GM12875 (cell line): ENCODE measurements around the gene OCLN.
"Not testable (repeated sequence)": the region's sequence is repeated elsewhere in the genome, so short reads cannot be mapped to it uniquely, and the experiment has no call there.

Experiments used
- H3K4me3 ChIP-seq: one replicate; pipeline ENCODE4 v1.5.1; 2011; ENCODE audit warnings: low read depth, low read length, control low read depth
- TF ChIP-seq, protein P1 (sequence below): IDR thresholded peaks from 2 replicates; pipeline ENCODE4 v1.5.1; 2011; ENCODE audit warnings: low read depth, mild to moderate bottlenecking, control low read depth, inconsistent platforms, low read length, moderate library complexity, borderline replicate concordance; ENCODE audit not compliant: insufficient read depth

The OCLN gene, protein sequence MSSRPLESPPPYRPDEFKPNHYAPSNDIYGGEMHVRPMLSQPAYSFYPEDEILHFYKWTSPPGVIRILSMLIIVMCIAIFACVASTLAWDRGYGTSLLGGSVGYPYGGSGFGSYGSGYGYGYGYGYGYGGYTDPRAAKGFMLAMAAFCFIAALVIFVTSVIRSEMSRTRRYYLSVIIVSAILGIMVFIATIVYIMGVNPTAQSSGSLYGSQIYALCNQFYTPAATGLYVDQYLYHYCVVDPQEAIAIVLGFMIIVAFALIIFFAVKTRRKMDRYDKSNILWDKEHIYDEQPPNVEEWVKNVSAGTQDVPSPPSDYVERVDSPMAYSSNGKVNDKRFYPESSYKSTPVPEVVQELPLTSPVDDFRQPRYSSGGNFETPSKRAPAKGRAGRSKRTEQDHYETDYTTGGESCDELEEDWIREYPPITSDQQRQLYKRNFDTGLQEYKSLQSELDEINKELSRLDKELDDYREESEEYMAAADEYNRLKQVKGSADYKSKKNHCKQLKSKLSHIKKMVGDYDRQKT

DNA sequence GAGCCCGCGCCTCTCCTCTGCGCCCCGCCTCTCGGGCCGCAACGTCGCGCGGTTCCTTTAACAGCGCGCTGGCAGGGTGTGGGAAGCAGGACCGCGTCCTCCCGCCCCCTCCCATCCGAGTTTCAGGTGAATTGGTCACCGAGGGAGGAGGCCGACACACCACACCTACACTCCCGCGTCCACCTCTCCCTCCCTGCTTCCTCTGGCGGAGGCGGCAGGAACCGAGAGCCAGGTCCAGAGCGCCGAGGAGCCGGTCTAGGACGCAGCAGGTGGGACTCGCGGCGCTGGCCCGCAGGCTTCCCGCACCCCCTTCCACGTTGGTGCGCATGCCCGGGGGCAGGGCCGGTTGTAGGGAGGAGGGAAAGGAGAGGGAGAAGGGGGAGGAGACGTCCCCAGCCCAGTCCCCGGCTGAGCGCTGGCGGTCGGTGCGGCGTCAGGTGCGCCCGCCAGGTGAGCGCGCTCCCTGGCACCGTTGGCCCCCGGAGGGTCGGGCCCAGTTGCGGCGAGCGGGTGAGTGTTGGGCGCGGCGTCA lies at the start of gene OCLN:
Gene OCLN (plus strand): TSS at position 400 of the 532 bp plus-strand sequence. CDS start 11,455 bp downstream, outside the sequence.
- peak within 1 kb of the TSS; percentile 86 for H3K4me3 ChIP-seq
- TF ChIP-seq, protein P1, sequence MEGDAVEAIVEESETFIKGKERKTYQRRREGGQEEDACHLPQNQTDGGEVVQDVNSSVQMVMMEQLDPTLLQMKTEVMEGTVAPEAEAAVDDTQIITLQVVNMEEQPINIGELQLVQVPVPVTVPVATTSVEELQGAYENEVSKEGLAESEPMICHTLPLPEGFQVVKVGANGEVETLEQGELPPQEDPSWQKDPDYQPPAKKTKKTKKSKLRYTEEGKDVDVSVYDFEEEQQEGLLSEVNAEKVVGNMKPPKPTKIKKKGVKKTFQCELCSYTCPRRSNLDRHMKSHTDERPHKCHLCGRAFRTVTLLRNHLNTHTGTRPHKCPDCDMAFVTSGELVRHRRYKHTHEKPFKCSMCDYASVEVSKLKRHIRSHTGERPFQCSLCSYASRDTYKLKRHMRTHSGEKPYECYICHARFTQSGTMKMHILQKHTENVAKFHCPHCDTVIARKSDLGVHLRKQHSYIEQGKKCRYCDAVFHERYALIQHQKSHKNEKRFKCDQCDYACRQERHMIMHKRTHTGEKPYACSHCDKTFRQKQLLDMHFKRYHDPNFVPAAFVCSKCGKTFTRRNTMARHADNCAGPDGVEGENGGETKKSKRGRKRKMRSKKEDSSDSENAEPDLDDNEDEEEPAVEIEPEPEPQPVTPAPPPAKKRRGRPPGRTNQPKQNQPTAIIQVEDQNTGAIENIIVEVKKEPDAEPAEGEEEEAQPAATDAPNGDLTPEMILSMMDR = no peak

DNA sequence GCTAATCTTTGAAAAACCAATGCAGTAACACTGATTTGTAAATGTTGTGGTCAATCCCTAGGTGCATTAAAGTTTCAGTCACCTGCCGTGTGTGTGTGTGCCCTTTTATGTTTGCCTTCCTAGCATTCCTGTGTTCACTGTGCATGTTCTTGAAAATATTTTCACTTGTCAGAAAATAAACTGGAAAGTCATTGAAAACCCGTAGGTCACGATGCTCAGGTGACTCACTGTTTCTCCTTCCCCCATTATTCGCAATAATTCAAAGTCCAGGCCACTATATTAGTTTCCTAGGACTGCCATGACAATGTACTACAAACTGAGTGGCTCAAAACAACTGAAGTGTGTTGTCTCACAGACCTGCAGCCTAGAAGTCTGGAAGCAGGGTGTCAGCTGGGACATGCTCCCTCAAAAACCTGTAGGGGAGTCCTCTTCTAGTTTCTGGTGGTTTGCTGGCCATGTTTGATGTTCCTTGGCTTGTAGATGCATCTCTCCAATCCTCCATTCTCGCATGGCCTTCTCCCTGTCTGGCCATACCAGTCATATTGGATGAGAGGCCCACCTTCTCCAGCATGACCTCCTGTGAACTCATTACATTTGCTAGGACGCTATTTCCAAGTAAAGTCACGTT lies 48.3 kb upstream of the OCLN start:
- TF ChIP-seq, protein P1 = no peak
- no peak overlapping the region for H3K4me3 ChIP-seq

DNA sequence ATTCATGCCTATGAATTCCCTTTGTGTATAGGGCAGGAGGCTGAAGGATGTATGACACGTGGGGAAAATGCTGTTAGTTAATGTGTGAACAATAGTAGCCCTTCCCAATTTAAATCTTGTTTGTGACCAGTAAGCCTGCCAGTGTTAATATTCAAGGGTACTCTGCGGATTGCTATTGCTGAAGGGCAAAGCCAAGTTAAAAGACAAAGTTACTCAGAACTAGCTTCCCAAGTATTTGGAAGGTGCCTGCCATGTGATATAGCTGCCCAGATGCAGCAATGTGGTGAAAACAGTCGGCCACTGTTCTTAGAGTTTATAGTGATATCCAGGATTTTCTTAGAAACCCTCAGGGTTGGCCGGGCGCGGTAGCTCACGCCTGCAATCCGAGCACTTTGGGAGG lies 43.1 kb upstream of the OCLN start:
- H3K4me3 ChIP-seq = no peak overlapping the region
- TF ChIP-seq, protein P1 = no peak

DNA sequence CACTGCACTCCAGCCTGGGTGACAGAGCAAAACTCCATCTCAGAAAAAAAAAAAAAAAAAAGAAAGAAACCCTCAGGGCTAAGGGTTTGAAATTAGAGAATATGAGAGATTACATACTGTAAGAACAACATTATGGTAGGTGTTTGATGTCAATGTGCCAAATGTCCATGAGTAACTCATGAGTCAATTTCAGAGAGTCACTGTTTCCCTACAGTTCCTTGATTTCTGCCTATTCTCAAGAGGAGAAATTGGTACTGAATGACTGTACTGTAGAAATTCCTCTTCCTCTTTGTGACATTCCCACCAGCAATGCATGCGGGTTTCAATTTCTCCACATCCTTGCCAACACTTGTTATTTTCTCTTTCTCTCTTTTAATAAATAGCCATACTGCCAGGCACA lies 42.5 kb upstream of the OCLN start:
- no peak overlapping the region for H3K4me3 ChIP-seq
- TF ChIP-seq, protein P1 = no peak

DNA sequence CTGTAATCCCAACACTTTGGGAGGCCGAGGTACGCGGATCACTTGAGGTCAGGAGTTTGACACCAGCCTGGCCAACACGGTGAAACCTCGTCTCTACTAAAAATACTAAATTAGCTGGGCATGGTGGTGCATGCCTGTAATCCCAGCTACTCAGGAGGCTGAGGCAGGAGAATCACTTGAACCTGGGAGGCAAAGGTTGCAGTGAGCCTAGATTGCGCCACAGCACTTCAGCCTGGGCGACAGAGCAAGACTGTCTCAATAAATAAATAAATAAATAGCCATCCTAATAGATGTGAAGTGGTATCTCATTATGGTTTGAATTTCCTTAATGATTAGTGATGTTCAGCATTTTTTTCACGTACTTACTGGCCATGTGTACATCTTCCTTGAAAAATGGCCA lies 42.1 kb upstream of the OCLN start:
- H3K4me3 ChIP-seq = not testable (repeated sequence)

DNA sequence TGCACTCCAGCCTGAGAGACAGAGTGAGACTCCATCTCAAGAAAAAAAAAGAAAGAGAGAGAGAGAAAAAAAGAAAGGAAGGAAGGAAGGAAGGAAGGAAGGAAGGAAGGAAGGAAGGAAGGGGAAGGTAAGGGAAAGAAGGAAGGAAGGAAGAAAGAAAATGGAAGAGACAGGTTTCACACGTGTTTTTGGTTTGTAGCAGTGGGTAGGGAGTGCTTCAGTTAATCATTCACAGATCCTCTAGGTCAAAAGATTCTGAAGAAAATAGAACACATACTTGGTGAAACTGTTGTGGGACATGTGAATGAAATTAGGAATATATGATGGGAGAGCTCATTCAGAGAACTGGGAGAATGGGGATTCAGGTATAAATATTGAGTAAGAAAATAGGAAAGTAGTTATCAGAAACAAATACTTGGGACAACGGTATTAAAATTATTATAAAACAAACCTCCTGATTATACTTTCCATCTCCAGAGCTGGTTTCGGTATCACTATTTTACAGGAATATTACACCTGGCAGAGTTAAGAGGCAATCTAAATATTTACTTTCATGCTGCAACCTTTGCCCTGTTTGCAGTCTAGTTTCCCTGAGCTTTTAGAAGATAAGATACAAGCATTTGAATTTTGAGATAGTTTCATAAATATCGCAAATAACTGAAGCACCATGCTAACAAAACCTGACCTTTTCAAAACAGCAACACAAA lies 40.5 kb upstream of the OCLN start:
- no peak overlapping the region for H3K4me3 ChIP-seq
- TF ChIP-seq, protein P1 = no peak

DNA sequence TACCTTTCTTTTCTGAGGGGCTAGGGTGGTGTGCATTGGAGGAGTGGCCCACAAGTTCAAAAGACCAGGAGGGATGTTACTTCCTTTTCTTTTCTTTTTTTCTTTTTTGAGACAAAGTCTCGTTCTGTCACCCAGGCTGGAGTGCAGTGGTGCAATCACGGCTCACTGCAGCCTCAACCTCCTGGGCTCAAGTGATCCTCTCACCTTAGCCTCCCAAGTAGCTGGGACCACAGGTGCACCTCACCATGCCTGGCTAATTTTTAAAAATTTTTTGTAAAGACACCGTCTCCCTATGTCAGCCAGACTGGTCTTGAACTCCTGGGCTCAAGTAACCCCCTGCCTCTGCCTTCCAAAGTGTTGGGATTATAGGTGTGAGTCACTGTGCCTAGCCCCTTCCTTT lies 39.1 kb upstream of the OCLN start:
- not testable (repeated sequence) for H3K4me3 ChIP-seq
